GM12874 (cell line): ENCODE results near the gene BPIFB6.

ENCODE experiments used
- CTCF ChIP-seq: IDR thresholded peaks from 2 replicates; pipeline ENCODE4 v1.5.1; 2011; ENCODE audit warnings: low read depth, mild to moderate bottlenecking, control low read depth, low read length, moderate library complexity; ENCODE audit not compliant: insufficient read depth

BPIFB6 gene

GRCh38 chr20:33062825-33063149 lies 31.3 kb downstream of the BPIFB6 start:
- no peak for TF ChIP-seq CTCF

GRCh38 chr20:33063271-33063670 lies 31.8 kb downstream of the BPIFB6 start:
- no peak for TF ChIP-seq CTCF

- TF ChIP-seq CTCF: no peak
Measured at GRCh38 chr20:33064572-33065287, 33.3 kb downstream of the BPIFB6 start.

- no peak for TF ChIP-seq CTCF
Measured at GRCh38 chr20:33065785-33066184, 34.3 kb downstream of the BPIFB6 start.

GRCh38 chr20:33067806-33068205 lies 36.4 kb downstream of the BPIFB6 start:
- TF ChIP-seq CTCF: no peak

GRCh38 chr20:33068251-33068939 lies 36.9 kb downstream of the BPIFB6 start:
- no peak for TF ChIP-seq CTCF

- TF ChIP-seq CTCF: no peak
Measured at GRCh38 chr20:33069673-33070072, 38.2 kb downstream of the BPIFB6 start.
